PFSK-1 (cell line): Measurements from ENCODE around the gene ST7.

Source experiments
- FOXP2 ChIP-seq: optimal IDR thresholded peaks from 2 replicates; pipeline ENCODE3; 2011; ENCODE audit warnings: borderline replicate concordance, control low read depth, inconsistent platforms; ENCODE audit not compliant: insufficient read depth; ENCODE audit errors: extremely low read length, extremely low read depth
- POLR2AphosphoS5 ChIP-seq: IDR thresholded peaks from 2 replicates; pipeline ENCODE4 v1.6.1; 2012; ENCODE audit warnings: low read depth, mild to moderate bottlenecking, control low read depth, low read length, moderate library complexity
- SIN3A ChIP-seq: IDR thresholded peaks from 2 replicates; pipeline ENCODE4 v1.6.1; 2012; ENCODE audit warnings: mild to moderate bottlenecking, low read length, moderate library complexity, borderline replicate concordance; ENCODE audit not compliant: insufficient read depth
- TAF1 ChIP-seq: IDR thresholded peaks from 2 replicates; pipeline ENCODE4 v1.6.1; 2012; ENCODE audit warnings: low read length, control low read depth, borderline replicate concordance; ENCODE audit not compliant: insufficient read depth
- TF ChIP-seq, protein P1 (sequence below), 2 experiments: IDR thresholded peaks; 2 replicates each; pipeline versions ENCODE4 v1.6.1 to v1.8.0; 2011 to 2012; ENCODE audit warnings: low read depth in 2 of 2, low read length in 2 of 2, control low read depth in 1 of 2, inconsistent platforms in 1 of 2, mild to moderate bottlenecking in 1 of 2, moderate library complexity in 1 of 2; ENCODE audit not compliant: insufficient read depth in 1 of 2

ST7 gene

DNA sequence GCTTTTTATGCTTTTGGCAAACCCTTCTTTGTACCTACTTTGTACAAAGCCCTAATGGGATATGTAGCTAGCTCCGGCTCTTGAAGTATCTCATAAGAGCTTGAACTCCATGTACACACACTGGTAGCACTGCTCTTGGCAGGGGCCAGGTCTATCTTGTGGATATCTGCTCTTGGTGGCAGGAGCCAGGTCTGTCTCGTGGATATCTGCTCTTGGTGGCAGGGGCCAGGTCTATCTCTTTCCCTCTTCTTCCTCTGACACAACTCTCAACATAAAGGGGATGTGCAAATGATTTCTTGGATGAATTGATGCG lies 277.7 kb downstream of the ST7 start:
- TF ChIP-seq POLR2AphosphoS5 (no peak), SIN3A (no peak), FOXP2 (no peak), TAF1 (no peak)
- TF ChIP-seq, protein P1, sequence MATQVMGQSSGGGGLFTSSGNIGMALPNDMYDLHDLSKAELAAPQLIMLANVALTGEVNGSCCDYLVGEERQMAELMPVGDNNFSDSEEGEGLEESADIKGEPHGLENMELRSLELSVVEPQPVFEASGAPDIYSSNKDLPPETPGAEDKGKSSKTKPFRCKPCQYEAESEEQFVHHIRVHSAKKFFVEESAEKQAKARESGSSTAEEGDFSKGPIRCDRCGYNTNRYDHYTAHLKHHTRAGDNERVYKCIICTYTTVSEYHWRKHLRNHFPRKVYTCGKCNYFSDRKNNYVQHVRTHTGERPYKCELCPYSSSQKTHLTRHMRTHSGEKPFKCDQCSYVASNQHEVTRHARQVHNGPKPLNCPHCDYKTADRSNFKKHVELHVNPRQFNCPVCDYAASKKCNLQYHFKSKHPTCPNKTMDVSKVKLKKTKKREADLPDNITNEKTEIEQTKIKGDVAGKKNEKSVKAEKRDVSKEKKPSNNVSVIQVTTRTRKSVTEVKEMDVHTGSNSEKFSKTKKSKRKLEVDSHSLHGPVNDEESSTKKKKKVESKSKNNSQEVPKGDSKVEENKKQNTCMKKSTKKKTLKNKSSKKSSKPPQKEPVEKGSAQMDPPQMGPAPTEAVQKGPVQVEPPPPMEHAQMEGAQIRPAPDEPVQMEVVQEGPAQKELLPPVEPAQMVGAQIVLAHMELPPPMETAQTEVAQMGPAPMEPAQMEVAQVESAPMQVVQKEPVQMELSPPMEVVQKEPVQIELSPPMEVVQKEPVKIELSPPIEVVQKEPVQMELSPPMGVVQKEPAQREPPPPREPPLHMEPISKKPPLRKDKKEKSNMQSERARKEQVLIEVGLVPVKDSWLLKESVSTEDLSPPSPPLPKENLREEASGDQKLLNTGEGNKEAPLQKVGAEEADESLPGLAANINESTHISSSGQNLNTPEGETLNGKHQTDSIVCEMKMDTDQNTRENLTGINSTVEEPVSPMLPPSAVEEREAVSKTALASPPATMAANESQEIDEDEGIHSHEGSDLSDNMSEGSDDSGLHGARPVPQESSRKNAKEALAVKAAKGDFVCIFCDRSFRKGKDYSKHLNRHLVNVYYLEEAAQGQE (IDR thresholded peaks at IDR 0.05; ENCODE audit: insufficient read depth in 1 of 2, low read depth in 2 of 2, low read length in 2 of 2), result no peak

DNA sequence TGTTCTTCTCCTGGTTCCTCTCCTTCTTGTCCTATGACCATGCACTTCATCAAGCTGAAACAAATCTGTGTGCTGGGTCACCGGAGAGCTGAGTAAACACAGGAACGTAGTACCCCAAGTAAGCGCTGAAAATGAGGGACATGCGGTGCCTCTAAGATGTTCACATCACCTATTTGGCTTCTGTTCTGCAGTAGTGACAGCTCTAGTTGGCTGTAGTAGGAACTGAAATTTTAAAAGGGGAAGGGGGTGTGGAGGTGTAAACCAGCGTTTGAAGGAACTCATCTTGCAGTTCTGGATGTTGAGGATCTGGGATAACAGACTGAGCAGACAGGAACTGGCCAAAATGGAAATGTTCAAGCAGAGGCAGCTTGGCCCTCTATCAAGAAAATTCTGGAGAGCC lies 284.3 kb downstream of the ST7 start:
- no peak for TF ChIP-seq SIN3A
- TF ChIP-seq POLR2AphosphoS5, result no peak
- TF ChIP-seq TAF1, result no peak
- TF ChIP-seq, protein P1 (IDR thresholded peaks at IDR 0.05; ENCODE audit: insufficient read depth in 1 of 2, low read depth in 2 of 2, low read length in 2 of 2), result no peak

DNA sequence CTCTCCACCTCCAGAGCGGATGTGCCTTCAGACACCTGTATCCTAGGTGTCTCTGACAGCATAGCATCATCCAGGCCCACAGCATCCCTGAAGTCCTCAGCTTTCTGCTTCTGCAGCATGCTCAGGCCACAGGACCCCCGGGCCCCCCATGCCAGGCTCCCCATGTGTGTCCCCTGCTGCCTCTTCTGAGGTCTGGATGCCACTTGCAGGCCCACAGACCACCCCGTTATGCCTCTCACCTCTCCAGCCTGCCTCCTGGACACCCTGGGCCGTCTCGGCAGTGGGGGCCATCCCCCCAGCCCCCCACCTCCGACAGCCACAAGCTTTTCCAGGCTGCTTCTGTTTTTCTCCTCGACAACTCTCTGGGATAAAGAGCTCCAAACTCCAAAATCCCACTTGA lies 285.2 kb downstream of the ST7 start:
- TF ChIP-seq SIN3A (no peak), TAF1 (no peak), POLR2AphosphoS5 (no peak), FOXP2 (no peak)
- TF ChIP-seq, protein P1 (IDR thresholded peaks at IDR 0.05; ENCODE audit: insufficient read depth in 1 of 2, low read depth in 2 of 2, low read length in 2 of 2), result no peak

DNA sequence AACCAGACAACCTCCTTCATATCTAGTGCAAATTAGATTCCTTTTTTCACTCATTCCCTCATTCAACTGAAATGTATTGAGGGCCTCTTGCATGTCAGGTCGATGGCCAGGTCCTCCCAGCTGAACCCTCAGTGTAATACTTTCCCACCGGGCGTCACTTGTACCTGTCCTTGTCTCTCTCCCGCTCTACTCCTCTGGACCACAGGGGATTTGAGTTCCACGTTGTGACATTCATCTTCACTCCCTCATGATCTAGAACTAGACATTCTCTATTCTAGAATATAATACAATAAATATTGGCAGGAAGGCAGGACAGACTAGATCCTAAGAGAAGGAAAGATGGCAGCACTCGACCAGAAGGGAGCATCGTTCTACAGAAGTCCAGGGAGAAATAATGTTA lies 285.6 kb downstream of the ST7 start:
- TF ChIP-seq, protein P1 (IDR thresholded peaks at IDR 0.05; ENCODE audit: insufficient read depth in 1 of 2, low read depth in 2 of 2, low read length in 2 of 2), result no peak
- TF ChIP-seq POLR2AphosphoS5 (no peak), SIN3A (no peak), FOXP2 (no peak), TAF1 (no peak)

DNA sequence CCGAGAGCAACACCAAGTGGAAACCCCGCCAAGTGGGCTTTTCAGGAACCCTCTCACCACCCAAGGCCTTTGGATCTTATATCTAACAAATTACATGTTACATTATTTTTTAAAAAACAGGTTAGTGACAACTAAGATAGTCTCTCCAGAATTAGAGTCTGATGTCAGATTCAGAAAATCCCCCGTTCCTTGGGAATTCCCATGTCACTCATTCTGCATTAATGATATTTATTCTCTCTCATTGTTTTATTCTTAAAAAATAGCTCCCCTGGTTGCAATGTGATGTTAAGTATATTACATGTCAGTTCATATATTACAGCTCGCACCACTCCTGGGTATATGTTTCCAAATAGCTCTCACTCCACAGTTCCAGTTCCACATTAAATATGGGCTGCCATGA lies 287.8 kb downstream of the ST7 start:
- TF ChIP-seq SIN3A, result no peak
- no peak for TF ChIP-seq TAF1
- no peak for TF ChIP-seq FOXP2
- TF ChIP-seq, protein P1 (IDR thresholded peaks at IDR 0.05; ENCODE audit: insufficient read depth in 1 of 2, low read depth in 2 of 2, low read length in 2 of 2), result no peak
- no peak for TF ChIP-seq POLR2AphosphoS5
